SK-N-SH (cell line): Measurements from ENCODE around the gene CCDC15. TPM values are rescaled to one million over a fixed set of nuclear protein-coding genes. Genes with fewer than 3 reads are reported as not detected.
"Not testable (repeated sequence)": the region's sequence is repeated elsewhere in the genome, so short reads cannot be mapped to it uniquely, and the experiment has no call there.

Experiments used
- CTCF ChIA-PET: fragments of 300-600, 350-600 bp; formaldehyde crosslinking; extraction: SDS; loops from one replicate; lab custom pipeline; 2021; lab: Yijun Ruan, JAX
- POLR2A ChIA-PET: fragments of 350-600 bp; sonication (Branson Sonifier 250); formaldehyde crosslinking; extraction: SDS; loops from one replicate; lab custom pipeline; 2020; ENCODE audit warnings: antibody characterized with exemption, inconsistent platforms; lab: Yijun Ruan, JAX
- DNase-seq: peaks from one replicate; pipeline ENCODE4 v3.0.0; 2012
- H2AFZ ChIP-seq: fragments of 200-600 bp; sonication (generic); 2 replicates; pipeline ENCODE4 v1.8.1; 2016; ENCODE audit warnings: antibody characterized with exemption, mild to moderate bottlenecking, low read depth
- H3F3A ChIP-seq: fragments of 200-600 bp; sonication (generic); replicated peaks from 2 replicates; pipeline ENCODE3; 2016; ENCODE audit warnings: antibody characterized with exemption, mild to moderate bottlenecking; ENCODE audit not compliant: insufficient read depth
- H3K27ac ChIP-seq, 2 experiments: fragments of 200-500 bp in 1 of 2; fragments of 200-600 bp in 1 of 2; sonication (Bioruptor generic) in 1 of 2; sonication (generic), shearing (Covaris generic) in 1 of 2; 2 replicates each; pipeline versions ENCODE4 v1.5.1 to v1.6.1; 2014 to 2016; ENCODE audit warnings: low read depth in 2 of 2, inconsistent platforms in 1 of 2, low read length in 1 of 2, mild to moderate bottlenecking in 1 of 2, mixed read lengths in 1 of 2
- H3K27me3 ChIP-seq: fragments of 200-600 bp; sonication (generic), shearing (Covaris generic); 2 replicates; pipeline ENCODE4 v1.6.1; 2016; ENCODE audit warnings: mixed run types; ENCODE audit not compliant: insufficient read depth
- H3K36me3 ChIP-seq, 2 experiments: fragments of 200-500 bp in 1 of 2; fragments of 200-600 bp in 1 of 2; sonication (Bioruptor generic) in 1 of 2; sonication (generic) in 1 of 2; replicated peaks in 1 of 2; 2 replicates each; pipeline versions ENCODE3 to v1.5.1; 2014 to 2016; ENCODE audit warnings: low read length in 1 of 2, mild to moderate bottlenecking in 1 of 2; ENCODE audit not compliant: insufficient read depth in 2 of 2, control insufficient read depth in 1 of 2
- H3K4me1 ChIP-seq, 2 experiments: fragments of 200-500 bp in 1 of 2; fragments of 200-600 bp in 1 of 2; sonication (Bioruptor generic) in 1 of 2; sonication (generic), shearing (Covaris generic) in 1 of 2; 2 replicates each; pipeline versions ENCODE4 v1.5.1 to v1.6.1; 2014 to 2016; ENCODE audit warnings: low read depth in 1 of 2, low read length in 1 of 2, mixed run types in 1 of 2; ENCODE audit not compliant: insufficient read depth in 2 of 2, control insufficient read depth in 1 of 2
- H3K4me2 ChIP-seq: fragments of 200-600 bp; sonication (generic), shearing (Covaris generic); 2 replicates; pipeline ENCODE4 v1.6.1; 2017; ENCODE audit warnings: mixed run types
- H3K4me3 ChIP-seq, 2 experiments: fragments of 200-500 bp in 1 of 2; fragments of 200-600 bp in 1 of 2; sonication (Bioruptor generic) in 1 of 2; sonication (generic), shearing (Covaris generic) in 1 of 2; 2 replicates each; pipeline versions ENCODE4 v1.5.1 to v1.8.1; 2014 to 2016; ENCODE audit warnings: low read depth in 2 of 2, inconsistent platforms in 1 of 2, low read length in 1 of 2, mild to moderate bottlenecking in 1 of 2, mixed read lengths in 1 of 2, moderate library complexity in 1 of 2
- H3K79me2 ChIP-seq: fragments of 200-600 bp; sonication (generic); 2 replicates; pipeline ENCODE4 v1.8.1; 2017; ENCODE audit warnings: mild to moderate bottlenecking; ENCODE audit not compliant: insufficient read depth
- H3K9ac ChIP-seq: fragments of 200-600 bp; sonication (generic); 2 replicates; pipeline ENCODE4 v1.6.1; 2017; ENCODE audit warnings: mixed run types
- H3K9me2 ChIP-seq: fragments of 200-600 bp; sonication (generic); 2 replicates; pipeline ENCODE4 v1.6.1; 2017; ENCODE audit warnings: mixed run types
- H3K9me3 ChIP-seq: fragments of 200-600 bp; sonication (generic); 2 replicates; pipeline ENCODE4 v1.6.1; 2017; ENCODE audit warnings: mixed run types, mild to moderate bottlenecking, moderate library complexity
- H4K20me1 ChIP-seq: fragments of 200-600 bp; sonication (generic); 2 replicates; pipeline ENCODE4 v1.6.1; 2017; ENCODE audit warnings: mild to moderate bottlenecking, mixed run types; ENCODE audit not compliant: insufficient read depth
- ELF1 ChIP-seq: IDR thresholded peaks from 2 replicates; pipeline ENCODE4 v1.4.0; 2012
- EP300 ChIP-seq, 2 experiments: IDR thresholded peaks; 2 replicates each; pipeline versions ENCODE4 v1.4.0 to v1.6.1; 2012; ENCODE audit warnings: borderline replicate concordance in 1 of 2, low read depth in 1 of 2, low read length in 1 of 2
- FOXJ3 ChIP-seq: sonication (generic); formaldehyde crosslinking; IDR thresholded peaks from 2 replicates; pipeline ENCODE4 v1.5.1; 2020; ENCODE audit warnings: mild to moderate bottlenecking, missing genetic modification reagents
- GABPA ChIP-seq: IDR thresholded peaks from 2 replicates; pipeline ENCODE4 v1.4.0; 2012; ENCODE audit warnings: low read depth, mild to moderate bottlenecking
- MEF2A ChIP-seq: IDR thresholded peaks from 2 replicates; pipeline ENCODE4 v1.4.0; 2012; ENCODE audit warnings: low read depth, borderline replicate concordance
- NFIC ChIP-seq: IDR thresholded peaks from 2 replicates; pipeline ENCODE4 v1.4.0; 2012; ENCODE audit warnings: borderline replicate concordance
- RFX5 ChIP-seq: IDR thresholded peaks from 2 replicates; pipeline ENCODE4 v1.6.1; 2012; ENCODE audit warnings: mild to moderate bottlenecking, improper control_type of control experiment, low read length
- TCF12 ChIP-seq: IDR thresholded peaks from 2 replicates; pipeline ENCODE4 v1.4.0; 2012
- TEAD4 ChIP-seq: IDR thresholded peaks from 2 replicates; pipeline ENCODE4 v1.4.0; 2012; ENCODE audit warnings: mild to moderate bottlenecking, borderline replicate concordance; ENCODE audit not compliant: insufficient read depth
- WGBS: methylation state at CpG from one replicate; pipeline ENCODE4 v1.1.6; 2017; ENCODE audit warnings: low lambda C conversion rate; 5-methylcytosine and 5-hydroxymethylcytosine counted together
- polyA plus RNA-seq, 3 experiments: library from polyadenylated mRNA; depleted of rRNA; stranded (reverse); fragments of >200 nt; gene quantifications; 2 replicates each; pipeline ENCODE4 v1.2.3, GENCODE V29; 2012
- TF ChIP-seq, protein P1 (sequence below): IDR thresholded peaks from 2 replicates; pipeline ENCODE4 v1.4.0; 2012; ENCODE audit warnings: low read depth, borderline replicate concordance
- TF ChIP-seq, protein P2 (sequence below): IDR thresholded peaks from 2 replicates; pipeline ENCODE4 v1.4.0; 2012; ENCODE audit warnings: low read depth
- TF ChIP-seq, protein P3 (sequence below): IDR thresholded peaks from 2 replicates; pipeline ENCODE4 v1.6.1; 2012; ENCODE audit warnings: mild to moderate bottlenecking, low read depth, low read length, moderate library complexity
- TF ChIP-seq, protein P4 (sequence below): IDR thresholded peaks from 2 replicates; pipeline ENCODE4 v1.4.0; 2012; ENCODE audit warnings: low read depth, borderline replicate concordance

Gene CCDC15
- polyA plus RNA-seq, 1 of the 3 experiments (the other 2 are of a cell fraction): 0.69 TPM

DNA sequence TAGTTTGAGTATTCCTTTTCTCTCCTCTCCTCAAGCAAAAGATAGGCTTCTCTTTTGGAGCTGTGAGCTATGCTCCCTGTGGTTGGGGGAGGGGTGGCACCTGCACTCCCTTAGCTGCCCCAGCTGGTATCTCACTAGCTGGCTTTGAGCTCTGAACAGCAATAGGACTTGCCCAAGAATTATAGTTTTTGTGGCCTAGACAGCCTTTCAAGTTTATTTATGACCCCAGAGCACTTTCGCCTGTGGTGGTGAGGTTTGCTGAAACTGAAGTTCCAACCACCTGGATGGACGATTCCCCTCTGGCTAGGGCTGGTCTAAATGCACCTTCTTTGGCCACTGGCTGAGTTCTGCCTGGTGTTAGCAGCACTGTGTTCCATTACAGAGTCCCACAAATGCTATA is 72.0 kb downstream of the CCDC15 start:
- ChIA-PET CTCF (no interaction called here), POLR2A (no interaction called here)
- H3K79me2 ChIP-seq: no peaks in the 10 kb centered on the region

DNA sequence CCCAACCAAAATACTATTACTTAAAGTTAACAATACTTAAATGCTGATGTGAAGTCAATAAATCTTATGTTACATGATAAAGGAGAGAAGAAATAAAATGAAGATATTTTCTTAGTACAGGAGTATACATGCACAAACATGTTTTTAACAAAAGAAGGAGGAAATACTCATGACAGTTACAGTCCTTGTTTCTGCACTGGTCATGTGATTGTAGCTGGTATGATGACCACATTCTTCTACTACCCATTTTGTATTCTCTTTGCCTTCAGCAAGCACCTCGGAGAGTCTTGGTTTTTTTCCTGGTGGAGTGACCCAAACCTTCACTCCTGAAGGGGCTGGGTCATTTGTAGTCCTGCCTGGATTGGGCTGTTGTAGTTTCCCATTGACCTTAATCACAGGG is 75.4 kb downstream of the CCDC15 start:
- H3F3A ChIP-seq, H3K27me3 ChIP-seq, H3K9me2 ChIP-seq, DNase-seq, H3K4me1 ChIP-seq, H4K20me1 ChIP-seq, H3K79me2 ChIP-seq, H2AFZ ChIP-seq, H3K4me2 ChIP-seq, H3K9me3 ChIP-seq, CTCF ChIA-PET, POLR2A ChIA-PET, H3K36me3 ChIP-seq, H3K9ac ChIP-seq, H3K27ac ChIP-seq, H3K4me3 ChIP-seq: not testable (repeated sequence)
- WGBS: 44% methylated on average over 1 of the region's 1 CpG

More for the DNA sequence above, 72.0 kb downstream of the CCDC15 start:
- no peak for DNase-seq
- H3F3A ChIP-seq: no peaks in the 10 kb centered on the region
- no peaks in the 10 kb centered on the region for H3K9me3 ChIP-seq
- H3K9ac ChIP-seq: no peak overlapping the region
- H3K36me3 ChIP-seq: no peaks in the 10 kb centered on the region
- H3K4me1 ChIP-seq: no peaks in the 10 kb centered on the region
- no peak overlapping the region for H2AFZ ChIP-seq
- no peak overlapping the region for H3K27ac ChIP-seq
- no peaks in the 10 kb centered on the region for H4K20me1 ChIP-seq
- no peaks in the 10 kb centered on the region for H3K9me2 ChIP-seq
- no peak overlapping the region for H3K4me2 ChIP-seq
- WGBS: 90% methylated on average over 2 of the region's 2 CpGs
- TF ChIP-seq, protein P1, sequence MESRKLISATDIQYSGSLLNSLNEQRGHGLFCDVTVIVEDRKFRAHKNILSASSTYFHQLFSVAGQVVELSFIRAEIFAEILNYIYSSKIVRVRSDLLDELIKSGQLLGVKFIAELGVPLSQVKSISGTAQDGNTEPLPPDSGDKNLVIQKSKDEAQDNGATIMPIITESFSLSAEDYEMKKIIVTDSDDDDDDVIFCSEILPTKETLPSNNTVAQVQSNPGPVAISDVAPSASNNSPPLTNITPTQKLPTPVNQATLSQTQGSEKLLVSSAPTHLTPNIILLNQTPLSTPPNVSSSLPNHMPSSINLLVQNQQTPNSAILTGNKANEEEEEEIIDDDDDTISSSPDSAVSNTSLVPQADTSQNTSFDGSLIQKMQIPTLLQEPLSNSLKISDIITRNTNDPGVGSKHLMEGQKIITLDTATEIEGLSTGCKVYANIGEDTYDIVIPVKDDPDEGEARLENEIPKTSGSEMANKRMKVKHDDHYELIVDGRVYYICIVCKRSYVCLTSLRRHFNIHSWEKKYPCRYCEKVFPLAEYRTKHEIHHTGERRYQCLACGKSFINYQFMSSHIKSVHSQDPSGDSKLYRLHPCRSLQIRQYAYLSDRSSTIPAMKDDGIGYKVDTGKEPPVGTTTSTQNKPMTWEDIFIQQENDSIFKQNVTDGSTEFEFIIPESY: no peak
- no peak for TF ChIP-seq MEF2A
- no peak for TF ChIP-seq TCF12
- TF ChIP-seq ELF1: no peak
- no peak overlapping the region for H3K4me3 ChIP-seq
- no peaks in the 10 kb centered on the region for H3K27me3 ChIP-seq

DNA sequence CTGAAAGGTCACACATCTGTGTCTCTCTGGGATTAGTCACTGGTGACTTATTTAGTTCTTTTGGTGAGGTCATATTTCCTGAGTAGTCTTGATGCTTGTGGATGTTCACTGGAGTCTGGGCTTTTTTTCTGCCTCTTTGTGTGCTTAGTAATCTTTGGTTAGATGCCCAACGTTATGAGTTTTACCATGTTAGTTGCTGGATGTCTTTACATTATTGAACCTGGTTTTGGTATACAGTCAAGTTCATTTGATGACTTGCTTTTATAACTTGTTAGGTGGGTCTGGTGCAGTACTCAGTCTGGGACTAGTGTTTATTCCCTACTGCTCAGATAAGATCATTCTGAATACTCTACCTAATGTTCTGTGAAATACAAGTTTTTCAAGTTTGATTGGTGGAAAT is 82.9 kb downstream of the CCDC15 start:
- ChIA-PET CTCF (no interaction called here), POLR2A (no interaction called here)
- peaks cover 4 to 10% of the 10 kb centered on the region in 2 experiments for H3K36me3 ChIP-seq
- H3K27ac ChIP-seq: peak overlapping the region in 1 of 2 experiments; percentile 74; a peak in 2 of 4 replicates
- no peak overlapping the region for H3K4me3 ChIP-seq
- no peak overlapping the region for H3K9ac ChIP-seq
- H3K9me2 ChIP-seq: no peaks in the 10 kb centered on the region
- no peaks in the 10 kb centered on the region for H3K79me2 ChIP-seq
- 0 out of 4 replicates have a peak, but pooled peaks cover 0 to 4% of the 10 kb centered on the region in 2 experiments for H3K4me1 ChIP-seq
- no peak for DNase-seq
- peak overlapping the region; percentile 80 for H2AFZ ChIP-seq
- H3K9me3 ChIP-seq: no peaks in the 10 kb centered on the region
- no peaks in the 10 kb centered on the region for H3K27me3 ChIP-seq
- H3K4me2 ChIP-seq: peak overlapping the region; percentile 15; the same call in 1 of the 2 replicates
- H4K20me1 ChIP-seq: no peaks in the 10 kb centered on the region
- H3F3A ChIP-seq: peaks cover 11% of the 10 kb centered on the region
- WGBS: 4% methylated on average over 1 of the region's 1 CpG
- TF ChIP-seq, protein P2, sequence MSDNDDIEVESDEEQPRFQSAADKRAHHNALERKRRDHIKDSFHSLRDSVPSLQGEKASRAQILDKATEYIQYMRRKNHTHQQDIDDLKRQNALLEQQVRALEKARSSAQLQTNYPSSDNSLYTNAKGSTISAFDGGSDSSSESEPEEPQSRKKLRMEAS: no peak
- TF ChIP-seq, protein P3, sequence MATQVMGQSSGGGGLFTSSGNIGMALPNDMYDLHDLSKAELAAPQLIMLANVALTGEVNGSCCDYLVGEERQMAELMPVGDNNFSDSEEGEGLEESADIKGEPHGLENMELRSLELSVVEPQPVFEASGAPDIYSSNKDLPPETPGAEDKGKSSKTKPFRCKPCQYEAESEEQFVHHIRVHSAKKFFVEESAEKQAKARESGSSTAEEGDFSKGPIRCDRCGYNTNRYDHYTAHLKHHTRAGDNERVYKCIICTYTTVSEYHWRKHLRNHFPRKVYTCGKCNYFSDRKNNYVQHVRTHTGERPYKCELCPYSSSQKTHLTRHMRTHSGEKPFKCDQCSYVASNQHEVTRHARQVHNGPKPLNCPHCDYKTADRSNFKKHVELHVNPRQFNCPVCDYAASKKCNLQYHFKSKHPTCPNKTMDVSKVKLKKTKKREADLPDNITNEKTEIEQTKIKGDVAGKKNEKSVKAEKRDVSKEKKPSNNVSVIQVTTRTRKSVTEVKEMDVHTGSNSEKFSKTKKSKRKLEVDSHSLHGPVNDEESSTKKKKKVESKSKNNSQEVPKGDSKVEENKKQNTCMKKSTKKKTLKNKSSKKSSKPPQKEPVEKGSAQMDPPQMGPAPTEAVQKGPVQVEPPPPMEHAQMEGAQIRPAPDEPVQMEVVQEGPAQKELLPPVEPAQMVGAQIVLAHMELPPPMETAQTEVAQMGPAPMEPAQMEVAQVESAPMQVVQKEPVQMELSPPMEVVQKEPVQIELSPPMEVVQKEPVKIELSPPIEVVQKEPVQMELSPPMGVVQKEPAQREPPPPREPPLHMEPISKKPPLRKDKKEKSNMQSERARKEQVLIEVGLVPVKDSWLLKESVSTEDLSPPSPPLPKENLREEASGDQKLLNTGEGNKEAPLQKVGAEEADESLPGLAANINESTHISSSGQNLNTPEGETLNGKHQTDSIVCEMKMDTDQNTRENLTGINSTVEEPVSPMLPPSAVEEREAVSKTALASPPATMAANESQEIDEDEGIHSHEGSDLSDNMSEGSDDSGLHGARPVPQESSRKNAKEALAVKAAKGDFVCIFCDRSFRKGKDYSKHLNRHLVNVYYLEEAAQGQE: no peak
- TF ChIP-seq TEAD4: no peak
- TF ChIP-seq ELF1: no peak
- peak; percentile 35; the same call in 1 of the 2 replicates for TF ChIP-seq MEF2A
- TF ChIP-seq NFIC: peak; percentile 27; the same call in 1 of the 2 replicates
- TF ChIP-seq FOXJ3 (CRISPR knock-in tag): no peak
- TF ChIP-seq EP300 (IDR thresholded peaks at IDR 0.05; ENCODE audit: borderline replicate concordance in 1 of 2, low read depth in 1 of 2, low read length in 1 of 2): peak in 1 of 2 experiments; percentile 36; a peak in 1 of 4 replicates
- TF ChIP-seq, protein P4, sequence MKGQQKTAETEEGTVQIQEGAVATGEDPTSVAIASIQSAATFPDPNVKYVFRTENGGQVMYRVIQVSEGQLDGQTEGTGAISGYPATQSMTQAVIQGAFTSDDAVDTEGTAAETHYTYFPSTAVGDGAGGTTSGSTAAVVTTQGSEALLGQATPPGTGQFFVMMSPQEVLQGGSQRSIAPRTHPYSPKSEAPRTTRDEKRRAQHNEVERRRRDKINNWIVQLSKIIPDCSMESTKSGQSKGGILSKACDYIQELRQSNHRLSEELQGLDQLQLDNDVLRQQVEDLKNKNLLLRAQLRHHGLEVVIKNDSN: no peak
- no peak for TF ChIP-seq GABPA
- no peak for TF ChIP-seq RFX5
